Measurements from ENCODE around the gene HS2ST1. TPM values are rescaled to one million over a fixed set of nuclear protein-coding genes. Genes with fewer than 3 reads are reported as not detected.

HS2ST1 gene
- total and polyA plus RNA-seq, 10 of the 15 experiments (the other 5 are each of a cell fraction or from before 2014, with no cell fraction given): 5.4 to 30.8 (median 18.6) TPM

GRCh38 chr1:87072904-87073303 lies 158.5 kb downstream of the HS2ST1 start:
- WGBS (ENCODE audit: insufficient coverage, insufficient replicate concordance, low lambda C conversion rate, missing lambda C conversion rate): over 99% methylated on average over 7 of the region's 7 CpGs
- TF ChIP-seq ZNF207 (IDR thresholded peaks at IDR 0.05; ENCODE audit: borderline replicate concordance) (no peak), MYC (IDR thresholded peaks at IDR 0.05; ENCODE audit: insufficient read depth, insufficient read length, insufficient replicate concordance, low read length, severe bottlenecking) (no peak), JUND (IDR thresholded peaks at IDR 0.05; ENCODE audit: low read depth, low read length) (no peak), LARP7 (IDR thresholded peaks at IDR 0.05) (no peak), ETV6 (conservative IDR thresholded peaks at IDR 0.05 in 1 of 2, IDR thresholded peaks at IDR 0.05 in 1 of 2; ENCODE audit: borderline replicate concordance in 1 of 2, low read depth in 1 of 2) (no peak), POU2F2 (IDR thresholded peaks at IDR 0.05; ENCODE audit: borderline replicate concordance, low read depth, low read length) (no peak), HDAC2 (IDR thresholded peaks at IDR 0.05) (no peak), CHD2 (IDR thresholded peaks at IDR 0.05; ENCODE audit: borderline replicate concordance, low read depth, low read length) (no peak), EZH2 (IDR thresholded peaks at IDR 0.05; ENCODE audit: borderline replicate concordance, control insufficient read depth, low read depth, low read length) (no peak), PML (IDR thresholded peaks at IDR 0.05; ENCODE audit: low read length) (no peak), NR2C2 (IDR thresholded peaks at IDR 0.05; ENCODE audit: borderline replicate concordance, control insufficient read depth, insufficient read length, low read depth) (no peak), REST (IDR thresholded peaks at IDR 0.05; ENCODE audit: low read depth, low read length) (no peak), PAX8 (IDR thresholded peaks at IDR 0.05) (no peak)
- TF ChIP-seq, protein P1, sequence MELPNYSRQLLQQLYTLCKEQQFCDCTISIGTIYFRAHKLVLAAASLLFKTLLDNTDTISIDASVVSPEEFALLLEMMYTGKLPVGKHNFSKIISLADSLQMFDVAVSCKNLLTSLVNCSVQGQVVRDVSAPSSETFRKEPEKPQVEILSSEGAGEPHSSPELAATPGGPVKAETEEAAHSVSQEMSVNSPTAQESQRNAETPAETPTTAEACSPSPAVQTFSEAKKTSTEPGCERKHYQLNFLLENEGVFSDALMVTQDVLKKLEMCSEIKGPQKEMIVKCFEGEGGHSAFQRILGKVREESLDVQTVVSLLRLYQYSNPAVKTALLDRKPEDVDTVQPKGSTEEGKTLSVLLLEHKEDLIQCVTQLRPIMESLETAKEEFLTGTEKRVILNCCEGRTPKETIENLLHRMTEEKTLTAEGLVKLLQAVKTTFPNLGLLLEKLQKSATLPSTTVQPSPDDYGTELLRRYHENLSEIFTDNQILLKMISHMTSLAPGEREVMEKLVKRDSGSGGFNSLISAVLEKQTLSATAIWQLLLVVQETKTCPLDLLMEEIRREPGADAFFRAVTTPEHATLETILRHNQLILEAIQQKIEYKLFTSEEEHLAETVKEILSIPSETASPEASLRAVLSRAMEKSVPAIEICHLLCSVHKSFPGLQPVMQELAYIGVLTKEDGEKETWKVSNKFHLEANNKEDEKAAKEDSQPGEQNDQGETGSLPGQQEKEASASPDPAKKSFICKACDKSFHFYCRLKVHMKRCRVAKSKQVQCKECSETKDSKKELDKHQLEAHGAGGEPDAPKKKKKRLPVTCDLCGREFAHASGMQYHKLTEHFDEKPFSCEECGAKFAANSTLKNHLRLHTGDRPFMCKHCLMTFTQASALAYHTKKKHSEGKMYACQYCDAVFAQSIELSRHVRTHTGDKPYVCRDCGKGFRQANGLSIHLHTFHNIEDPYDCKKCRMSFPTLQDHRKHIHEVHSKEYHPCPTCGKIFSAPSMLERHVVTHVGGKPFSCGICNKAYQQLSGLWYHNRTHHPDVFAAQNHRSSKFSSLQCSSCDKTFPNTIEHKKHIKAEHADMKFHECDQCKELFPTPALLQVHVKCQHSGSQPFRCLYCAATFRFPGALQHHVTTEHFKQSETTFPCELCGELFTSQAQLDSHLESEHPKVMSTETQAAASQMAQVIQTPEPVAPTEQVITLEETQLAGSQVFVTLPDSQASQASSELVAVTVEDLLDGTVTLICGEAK (IDR thresholded peaks at IDR 0.05; ENCODE audit: borderline replicate concordance): no peak
- TF ChIP-seq, protein P2, sequence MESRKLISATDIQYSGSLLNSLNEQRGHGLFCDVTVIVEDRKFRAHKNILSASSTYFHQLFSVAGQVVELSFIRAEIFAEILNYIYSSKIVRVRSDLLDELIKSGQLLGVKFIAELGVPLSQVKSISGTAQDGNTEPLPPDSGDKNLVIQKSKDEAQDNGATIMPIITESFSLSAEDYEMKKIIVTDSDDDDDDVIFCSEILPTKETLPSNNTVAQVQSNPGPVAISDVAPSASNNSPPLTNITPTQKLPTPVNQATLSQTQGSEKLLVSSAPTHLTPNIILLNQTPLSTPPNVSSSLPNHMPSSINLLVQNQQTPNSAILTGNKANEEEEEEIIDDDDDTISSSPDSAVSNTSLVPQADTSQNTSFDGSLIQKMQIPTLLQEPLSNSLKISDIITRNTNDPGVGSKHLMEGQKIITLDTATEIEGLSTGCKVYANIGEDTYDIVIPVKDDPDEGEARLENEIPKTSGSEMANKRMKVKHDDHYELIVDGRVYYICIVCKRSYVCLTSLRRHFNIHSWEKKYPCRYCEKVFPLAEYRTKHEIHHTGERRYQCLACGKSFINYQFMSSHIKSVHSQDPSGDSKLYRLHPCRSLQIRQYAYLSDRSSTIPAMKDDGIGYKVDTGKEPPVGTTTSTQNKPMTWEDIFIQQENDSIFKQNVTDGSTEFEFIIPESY (IDR thresholded peaks at IDR 0.05): no peak

More at GRCh38 chr1:87072904-87073303, 158.5 kb downstream of the HS2ST1 start:
- ChIA-PET CTCF (interaction anchor here (2.3 to 5.8 kb wide), 2 partner anchors 11 to 15 kb away, joined by 7 to 42 read pairs; no protein-coding TSS in a partner anchor), RAD21 (ENCODE audit: unreplicated experiment) (interaction anchor here (1.7 kb wide), 1 partner anchor 9 kb away, joined by 5 read pairs; no protein-coding TSS in a partner anchor), POLR2A (interaction anchor here (0.6 to 1.6 kb wide), 2 partner anchors 8 to 23 kb away, joined by 3 to 4 read pairs; no protein-coding TSS in a partner anchor), SMC1A (ENCODE audit: uncharacterized antibody, unreplicated experiment) (interaction anchor here (1.2 to 5.6 kb wide), 4 partner anchors 8 to 48 kb away, joined by 3 to 40 read pairs (median 8); no protein-coding TSS in a partner anchor)
- Histone ChIP-seq H3K27ac (ENCODE audit: control insufficient read depth, insufficient read depth) (no peak overlapping the region), H3K9me3 (replicated peaks; ENCODE audit: control insufficient read depth, insufficient read depth, low read length) (no peaks in the 10 kb centered on the region), H3K9ac (ENCODE audit: control insufficient read depth, insufficient read depth, low read length) (no peak overlapping the region), H3K4me2 (ENCODE audit: control insufficient read depth, insufficient read depth) (no peak overlapping the region), H4K20me1 (ENCODE audit: control insufficient read depth, insufficient read depth) (no peaks in the 10 kb centered on the region), H3K36me3 (ENCODE audit: control insufficient read depth in 2 of 2, insufficient read depth in 2 of 2, low read length in 1 of 2) (no peaks in the 10 kb centered on the region), H3K79me2 (ENCODE audit: control insufficient read depth, insufficient read depth, low read length) (peaks cover 1% of the 10 kb centered on the region), H3K4me1 (ENCODE audit: control insufficient read depth, insufficient read depth, low read length) (peaks cover 2% of the 10 kb centered on the region), H3K27me3 (replicated peaks in 1 of 2; ENCODE audit: control insufficient read depth in 2 of 2, insufficient read depth in 2 of 2, low read length in 1 of 2) (no peaks in the 10 kb centered on the region), H3K4me3 (no peak overlapping the region), H2AFZ (ENCODE audit: control insufficient read depth, low read depth, low read length) (no peak overlapping the region)
- no peak for ATAC-seq
- in situ Hi-C loops (cut with MboI) (no loop called here), intact Hi-C loops (cut with micrococcal nuclease; ENCODE audit: unreplicated experiment) (no loop called here)
- BruUV-seq (replicated peaks): no TSS peak
- DNase-seq (ENCODE audit: low read depth, low spot score): no peak
- no peak for FAIRE-seq
